ENCODE measurements around the gene FBXO41. TPM values are rescaled to one million over a fixed set of nuclear protein-coding genes. Genes with fewer than 3 reads are reported as not detected.
A peak's percentile ranks its signal among the peaks of the same experiment; 100 is the strongest.

Gene FBXO41
- total RNA-seq, 1 donor, result 1.3 TPM

- TF ChIP-seq CTCF (IDR thresholded peaks at IDR 0.05; ENCODE audit: insufficient read depth, low read depth, low read length), result no peak
- no peak overlapping the region for H3K4me3 ChIP-seq (ENCODE audit: low read depth, low read length)
- no peak for DNase-seq (ENCODE audit: low read depth)
These were observed 39.7 kb downstream of the FBXO41 start for GRCh38 chr2:73244580-73244979.

- peak; percentile 56 for DNase-seq (ENCODE audit: low read depth)
- TF ChIP-seq CTCF (IDR thresholded peaks at IDR 0.05; ENCODE audit: insufficient read depth, low read depth, low read length), result no peak
These were observed 40.3 kb downstream of the FBXO41 start for GRCh38 chr2:73243884-73244570.

GRCh38 chr2:73239776-73240175, 44.5 kb downstream of the FBXO41 start:
- H3K4me3 ChIP-seq (ENCODE audit: low read depth, low read length), result no peak overlapping the region
- TF ChIP-seq CTCF (IDR thresholded peaks at IDR 0.05; ENCODE audit: insufficient read depth, low read depth, low read length), result no peak
- peak; percentile 62 for DNase-seq (ENCODE audit: low read depth)

More at GRCh38 chr2:73243884-73244570, 40.3 kb downstream of the FBXO41 start:
- H3K4me3 ChIP-seq (ENCODE audit: low read depth, low read length), result no peak overlapping the region

GRCh38 chr2:73238976-73239375, 45.3 kb downstream of the FBXO41 start:
- DNase-seq (ENCODE audit: low read depth), result no peak
- TF ChIP-seq CTCF (IDR thresholded peaks at IDR 0.05; ENCODE audit: insufficient read depth, low read depth, low read length), result no peak
- H3K4me3 ChIP-seq (ENCODE audit: low read depth, low read length), result no peak overlapping the region

GRCh38 chr2:73238149-73238548, 46.1 kb downstream of the FBXO41 start:
- TF ChIP-seq CTCF (IDR thresholded peaks at IDR 0.05; ENCODE audit: insufficient read depth, low read depth, low read length), result no peak
- DNase-seq (ENCODE audit: low read depth), result no peak
- no peak overlapping the region for H3K4me3 ChIP-seq (ENCODE audit: low read depth, low read length)

GRCh38 chr2:73237168-73237567, 47.1 kb downstream of the FBXO41 start:
- DNase-seq (ENCODE audit: low read depth), result no peak
- no peak for TF ChIP-seq CTCF (IDR thresholded peaks at IDR 0.05; ENCODE audit: insufficient read depth, low read depth, low read length)
- no peak overlapping the region for H3K4me3 ChIP-seq (ENCODE audit: low read depth, low read length)
